HG03469 (cell line): ENCODE measurements around the gene FHOD3.

Experiments
- ATAC-seq: cut with Tn5 transposase; IDR thresholded peaks from one replicate; pipeline ENCODE4 v1.9.1; 2021; ENCODE audit warnings: mild to moderate bottlenecking, moderate library complexity, moderate number of reproducible peaks; ENCODE audit not compliant: unreplicated experiment

The FHOD3 gene

GRCh38 chr18:36580266-36580665, 282.8 kb downstream of the FHOD3 start:
- no peak for ATAC-seq

GRCh38 chr18:36580874-36581750, 283.6 kb downstream of the FHOD3 start:
- ATAC-seq: no peak

GRCh38 chr18:36582988-36583745, 285.7 kb downstream of the FHOD3 start:
- peak; percentile 44 for ATAC-seq

DNA sequence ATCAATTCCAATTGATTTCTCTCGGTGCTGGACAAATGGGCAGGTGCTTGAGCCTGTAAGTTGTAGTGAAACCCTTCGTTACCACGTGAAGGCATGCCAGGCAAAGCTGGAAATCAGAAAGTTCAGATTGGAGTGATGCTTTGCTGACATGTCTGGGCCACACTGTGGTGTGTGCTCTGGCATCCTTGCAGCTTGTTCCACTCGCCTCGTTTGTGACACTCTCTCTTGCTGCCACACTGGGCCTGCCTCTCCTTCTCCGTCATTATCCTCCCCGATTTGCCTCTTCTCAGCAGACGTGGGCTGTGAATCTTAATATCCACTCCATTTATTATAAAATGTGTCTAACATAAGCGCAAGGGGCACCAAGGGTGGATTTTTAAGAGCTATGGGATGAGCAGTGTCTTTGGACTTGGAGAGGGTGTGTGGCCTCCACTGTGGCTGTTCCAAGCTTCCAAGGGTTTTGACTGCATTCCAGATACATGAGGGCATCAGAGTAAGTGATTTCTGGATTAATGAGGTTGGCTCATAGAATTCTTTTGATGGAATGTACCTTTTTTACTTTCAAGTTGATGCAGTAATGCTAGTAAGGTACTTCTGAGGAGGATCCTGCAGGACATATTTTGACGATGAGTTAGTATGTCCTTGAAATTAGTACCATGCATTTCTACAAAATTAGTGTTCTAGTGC, 292.5 kb downstream of the FHOD3 start:
- ATAC-seq: no peak

- ATAC-seq: no peak
Measured at GRCh38 chr18:36590621-36591580, 293.4 kb downstream of the FHOD3 start.

DNA sequence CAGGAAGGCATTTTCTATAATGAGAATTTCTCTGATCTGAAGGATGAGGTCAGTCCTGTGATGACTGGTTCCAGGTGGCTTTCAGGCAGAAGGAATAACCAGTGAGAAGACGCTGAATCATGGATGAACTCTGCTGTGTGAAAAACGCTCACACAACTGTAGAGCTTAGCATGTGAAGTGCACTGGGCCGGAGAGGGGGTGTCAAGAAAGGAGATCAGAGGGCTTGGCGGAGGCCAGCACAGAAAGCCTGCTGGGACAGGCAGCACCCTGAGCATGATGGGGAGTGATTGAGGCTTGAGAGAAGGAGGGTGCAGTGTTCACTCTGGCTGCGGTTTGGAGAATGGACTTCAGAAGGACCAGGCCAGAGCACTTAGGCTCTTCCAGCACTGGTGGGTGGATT, 294.8 kb downstream of the FHOD3 start:
- no peak for ATAC-seq

- no peak for ATAC-seq
Measured at GRCh38 chr18:36593001-36593400, 295.5 kb downstream of the FHOD3 start.

DNA sequence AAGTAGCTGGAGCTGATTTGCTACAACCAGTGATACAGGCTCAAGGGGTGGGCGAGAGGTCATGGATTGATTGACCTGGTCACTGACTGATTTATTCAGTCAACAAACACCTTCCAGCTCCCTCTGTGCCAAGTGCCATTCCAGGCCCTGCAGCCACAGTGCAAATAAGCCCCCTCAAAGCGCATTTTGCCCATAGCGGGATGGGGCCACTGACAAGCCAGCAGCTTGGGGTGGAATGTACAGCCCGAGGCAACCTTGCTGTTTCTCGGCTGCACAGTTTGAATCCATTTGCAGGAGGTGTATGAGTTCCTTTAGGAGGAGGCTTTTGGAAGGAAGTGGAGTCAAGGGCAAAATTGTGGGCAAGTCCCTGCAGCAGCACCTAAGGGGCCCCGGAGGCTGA, 296.1 kb downstream of the FHOD3 start:
- ATAC-seq: no peak

DNA sequence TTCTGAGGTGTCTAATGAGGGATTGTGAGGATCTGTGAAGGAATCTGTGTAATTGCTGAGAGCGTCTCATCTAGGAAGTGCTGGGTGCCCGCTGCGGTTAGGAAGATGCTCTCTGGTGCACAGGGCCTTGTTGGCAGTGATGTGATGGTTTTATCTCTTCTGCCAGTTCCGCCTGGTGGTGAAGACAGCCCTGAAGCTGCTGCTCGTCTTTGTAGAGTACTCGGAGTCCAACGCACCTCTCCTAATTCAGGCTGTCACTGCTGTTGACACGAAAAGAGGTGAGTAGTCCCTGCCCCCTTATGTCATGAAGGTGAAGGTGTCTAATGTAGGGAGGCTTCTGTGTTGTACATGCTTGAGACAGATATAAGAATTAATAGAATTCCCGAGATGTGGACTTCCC, 297.1 kb downstream of the FHOD3 start:
- no peak for ATAC-seq

DNA sequence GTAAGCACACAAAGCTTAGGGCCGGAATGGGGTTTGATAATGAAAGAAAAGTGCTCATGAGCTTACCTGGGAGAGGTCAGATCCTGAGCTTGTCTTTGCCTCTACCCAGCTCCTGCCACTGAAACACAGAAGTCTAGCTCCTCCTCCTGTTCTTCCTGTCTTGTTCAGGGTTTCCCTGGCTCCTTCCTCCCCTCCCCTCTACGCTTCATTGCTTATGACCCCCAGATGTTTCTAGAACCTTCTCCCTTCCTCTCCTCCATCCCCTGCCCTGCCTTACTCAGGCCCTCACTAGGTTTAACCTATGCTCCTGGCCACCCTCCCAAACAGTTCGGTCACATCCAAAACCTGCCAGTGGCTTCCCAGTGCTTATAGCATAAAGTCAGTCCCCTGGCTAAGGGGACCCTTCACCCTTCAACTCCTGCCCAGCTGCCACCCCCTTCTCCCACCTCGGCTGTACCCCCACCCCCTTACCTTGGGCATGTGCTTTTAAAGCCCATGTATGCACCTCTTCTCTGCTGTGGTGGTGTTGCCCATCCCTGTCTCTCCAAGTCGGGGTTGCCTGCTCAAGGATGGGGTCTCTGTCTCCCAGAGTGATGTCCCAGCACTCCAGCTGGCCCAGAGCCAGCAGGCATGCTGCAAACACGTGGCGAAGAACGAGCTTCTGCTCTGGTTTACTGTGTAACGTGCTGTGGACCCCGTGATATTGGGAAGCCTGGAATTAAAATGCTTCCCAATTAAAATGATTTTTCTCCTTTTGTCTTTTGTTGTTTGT, 297.7 kb downstream of the FHOD3 start:
- no peak for ATAC-seq

DNA sequence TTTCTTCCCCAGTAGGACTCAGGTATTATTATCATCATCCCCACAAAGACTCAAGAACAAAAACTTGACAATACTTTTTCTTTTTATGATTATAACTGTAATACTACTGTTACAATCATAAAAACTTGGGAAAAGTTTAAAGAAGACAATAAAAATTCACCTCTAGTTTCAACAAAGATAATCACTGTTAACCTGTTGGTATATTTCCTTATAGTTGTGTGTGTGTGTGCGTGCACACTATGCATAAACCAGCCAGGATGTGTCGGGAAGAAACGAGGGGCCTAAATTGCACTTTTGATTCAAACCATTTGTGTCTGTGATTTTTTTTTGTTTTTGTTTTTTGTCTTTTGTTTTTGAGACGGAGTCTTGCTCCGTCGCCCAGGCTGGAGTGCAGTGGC, 298.3 kb downstream of the FHOD3 start:
- ATAC-seq: no peak

DNA sequence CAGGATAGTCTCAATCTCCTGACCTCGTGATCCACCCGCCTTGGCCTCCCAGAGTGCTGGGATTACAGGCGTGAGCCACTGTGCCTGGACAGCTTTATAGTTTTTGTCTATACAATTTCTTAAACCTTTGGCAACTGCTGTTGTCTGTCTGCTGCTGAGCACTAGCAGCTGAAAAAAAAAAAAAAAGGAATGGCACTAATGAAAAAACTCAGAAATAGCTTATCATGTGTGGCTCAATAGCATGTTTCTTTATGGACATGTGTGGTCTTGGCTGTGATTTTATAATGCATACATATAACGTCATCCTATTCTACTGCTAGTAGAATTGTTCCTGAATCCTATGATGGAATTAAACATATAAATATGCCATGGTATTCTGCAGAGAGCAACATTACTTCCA, 300.1 kb downstream of the FHOD3 start:
- ATAC-seq: no peak

DNA sequence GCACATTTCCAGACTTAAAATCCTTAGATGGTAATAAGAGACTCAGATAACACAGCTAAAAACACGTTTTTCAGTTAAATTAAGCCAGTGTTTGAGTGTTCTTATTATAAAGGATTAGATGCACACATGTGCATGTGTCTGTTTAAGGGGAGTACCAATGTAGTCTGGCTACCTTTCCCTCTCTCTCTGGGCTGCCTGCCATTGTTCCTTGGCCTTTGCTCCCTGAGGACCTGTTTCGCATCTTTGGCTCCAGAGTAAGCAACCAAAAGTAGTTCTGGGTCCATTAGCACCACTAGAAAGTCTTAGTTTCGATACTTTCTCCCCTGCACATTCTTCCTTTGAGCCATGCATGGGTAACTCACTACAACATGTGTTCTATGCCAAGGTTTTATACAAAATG, 303.0 kb downstream of the FHOD3 start:
- ATAC-seq: no peak

DNA sequence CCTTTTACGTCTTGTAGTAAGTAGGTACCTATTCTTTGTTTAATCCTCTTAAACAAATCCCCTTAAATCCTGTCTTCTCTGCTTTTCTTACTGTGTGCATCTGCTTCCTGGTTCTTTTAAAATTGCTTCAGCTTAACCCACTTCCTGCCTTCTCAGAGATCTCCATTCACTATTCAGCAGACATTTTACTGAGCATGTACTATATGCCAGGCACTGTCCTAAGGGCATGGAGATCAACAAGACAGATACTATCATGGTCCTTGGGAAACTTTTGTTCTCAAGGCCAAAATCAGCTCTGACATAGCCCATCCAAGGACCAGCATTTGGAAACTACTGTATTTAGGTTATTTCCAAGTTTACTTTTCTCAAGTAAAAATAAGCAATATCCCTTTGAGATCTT, 303.8 kb downstream of the FHOD3 start:
- no peak for ATAC-seq

- no peak for ATAC-seq
Measured at GRCh38 chr18:36602071-36602470, 304.6 kb downstream of the FHOD3 start.

GRCh38 chr18:36602620-36603019, 305.1 kb downstream of the FHOD3 start:
- no peak for ATAC-seq

DNA sequence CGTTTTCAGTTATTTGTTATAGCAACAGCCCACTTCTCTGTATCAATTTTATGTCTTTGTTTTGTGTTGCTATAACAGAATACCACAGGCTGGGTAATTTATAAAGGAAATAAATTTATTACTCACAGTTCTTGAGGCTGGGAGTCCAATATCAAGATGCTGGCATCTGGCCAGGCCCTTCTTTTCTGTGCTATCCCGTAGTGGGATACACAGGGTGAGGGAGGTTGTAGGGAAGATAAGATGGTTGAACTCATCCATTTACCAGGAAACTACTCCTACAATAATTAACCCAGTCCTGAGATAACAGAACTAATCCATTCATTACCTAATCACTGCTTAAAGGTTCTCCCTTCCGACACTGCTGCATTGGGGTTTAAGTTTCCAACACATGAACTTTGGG, 310.6 kb downstream of the FHOD3 start:
- no peak for ATAC-seq

- ATAC-seq: no peak
Measured at GRCh38 chr18:36610258-36610657, 312.7 kb downstream of the FHOD3 start.

- ATAC-seq: no peak
Measured at GRCh38 chr18:36610661-36611060, 313.1 kb downstream of the FHOD3 start.

GRCh38 chr18:36613069-36613468, 315.6 kb downstream of the FHOD3 start:
- no peak for ATAC-seq
